ENCODE data around the gene JPH2.

The JPH2 gene

GRCh38 chr20:44073011-44073674 is 113.8 kb downstream of the JPH2 start:
- FAIRE-seq, result no peak

- FAIRE-seq, result no peak
Observed at GRCh38 chr20:44072384-44072783, 114.6 kb downstream of the JPH2 start.

GRCh38 chr20:44071526-44072111 is 115.4 kb downstream of the JPH2 start:
- FAIRE-seq, result no peak

GRCh38 chr20:44071057-44071456 is 115.9 kb downstream of the JPH2 start:
- no peak for FAIRE-seq

GRCh38 chr20:44070139-44070900 is 116.7 kb downstream of the JPH2 start:
- FAIRE-seq, result no peak

- FAIRE-seq, result no peak
Observed at GRCh38 chr20:44069203-44070011, 117.6 kb downstream of the JPH2 start.

- FAIRE-seq, result no peak
Observed at GRCh38 chr20:44068316-44069201, 118.4 kb downstream of the JPH2 start.

- FAIRE-seq, result no peak
Observed at GRCh38 chr20:44067650-44068081, 119.3 kb downstream of the JPH2 start.

- FAIRE-seq, result no peak
Observed at GRCh38 chr20:44066645-44067606, 120.1 kb downstream of the JPH2 start.

- no peak for FAIRE-seq
Observed at GRCh38 chr20:44065401-44066340, 121.3 kb downstream of the JPH2 start.

- no peak for FAIRE-seq
Observed at GRCh38 chr20:44064501-44065400, 122.2 kb downstream of the JPH2 start.

All from endometrium (tissue), 2 donors.